Retinal pigment epithelial cell (primary cell): ENCODE results near the gene ZNF638.
"Not testable (repeated sequence)": the region's sequence is repeated elsewhere in the genome, so short reads cannot be mapped to it uniquely, and the experiment has no call there.

Experiments
- DNase-seq: peaks from one replicate; pipeline ENCODE4 v3.0.0-alpha.2; 2010; ENCODE audit warnings: low read depth
- H3K4me3 ChIP-seq: 2 replicates; pipeline ENCODE4 v1.5.1; 2011; ENCODE audit warnings: mild to moderate bottlenecking, low read length, control low read depth, moderate library complexity
- CTCF ChIP-seq: conservative IDR thresholded peaks from 2 replicates; pipeline ENCODE4 v1.5.1; 2011; ENCODE audit warnings: low read depth, low read length, control low read depth, inconsistent platforms

ZNF638 gene

GRCh38 chr2:71393216-71393615 lies 61.6 kb downstream of the ZNF638 start:
- H3K4me3 ChIP-seq = no peak overlapping the region
- no peak for TF ChIP-seq CTCF
- DNase-seq = no peak

- DNase-seq = no peak
- no peak for TF ChIP-seq CTCF
- H3K4me3 ChIP-seq = no peak overlapping the region
Measured at GRCh38 chr2:71395471-71395870, 63.9 kb downstream of the ZNF638 start.

- no peak for TF ChIP-seq CTCF
- H3K4me3 ChIP-seq = no peak overlapping the region
- DNase-seq = no peak
Measured at GRCh38 chr2:71402427-71402826, 70.8 kb downstream of the ZNF638 start.

- TF ChIP-seq CTCF = no peak
Measured at GRCh38 chr2:71409611-71410010, 78.0 kb downstream of the ZNF638 start.

GRCh38 chr2:71410696-71411095 lies 79.1 kb downstream of the ZNF638 start:
- no peak overlapping the region for H3K4me3 ChIP-seq
- no peak for DNase-seq
- TF ChIP-seq CTCF = no peak

More at GRCh38 chr2:71409611-71410010, 78.0 kb downstream of the ZNF638 start:
- DNase-seq = no peak
- no peak overlapping the region for H3K4me3 ChIP-seq

GRCh38 chr2:71416866-71417265 lies 85.3 kb downstream of the ZNF638 start:
- not testable (repeated sequence) for DNase-seq
- H3K4me3 ChIP-seq = peak overlapping the region; percentile 22

- DNase-seq = no peak
Measured at GRCh38 chr2:71417300-71418202, 86.0 kb downstream of the ZNF638 start.

More at GRCh38 chr2:71417300-71418202, 86.0 kb downstream of the ZNF638 start:
- H3K4me3 ChIP-seq = peak overlapping the region; percentile 13
- TF ChIP-seq CTCF = no peak
